HFF-Myc (cell line): Measurements from ENCODE around the gene CTCFL.

Experiments
- DNase-seq: peaks from one replicate; pipeline ENCODE4 v3.0.0-alpha.2; 2011; ENCODE audit warnings: low read depth; ENCODE audit errors: extremely low read depth
- H3K4me3 ChIP-seq: replicated peaks from 2 replicates; pipeline ENCODE4 v1.5.1; 2011; ENCODE audit warnings: low read depth, mild to moderate bottlenecking, control low read depth, low read length
- CTCF ChIP-seq: IDR thresholded peaks from 2 replicates; pipeline ENCODE4 v1.5.1; 2012; ENCODE audit warnings: mild to moderate bottlenecking, low read depth, low read length, control low read depth; ENCODE audit errors: missing control alignments

CTCFL gene

GRCh38 chr20:57459897-57460296, 65.0 kb downstream of the CTCFL start:
- no peak for TF ChIP-seq CTCF

GRCh38 chr20:57459278-57459677, 65.7 kb downstream of the CTCFL start:
- no peak for DNase-seq
- H3K4me3 ChIP-seq: no peak overlapping the region
- no peak for TF ChIP-seq CTCF

More at GRCh38 chr20:57459897-57460296, 65.0 kb downstream of the CTCFL start:
- DNase-seq: no peak
- no peak overlapping the region for H3K4me3 ChIP-seq

GRCh38 chr20:57458400-57459160, 66.4 kb downstream of the CTCFL start:
- TF ChIP-seq CTCF: no peak
- no peak for DNase-seq
- no peak overlapping the region for H3K4me3 ChIP-seq

GRCh38 chr20:57457243-57458095, 67.5 kb downstream of the CTCFL start:
- no peak overlapping the region for H3K4me3 ChIP-seq
- no peak for TF ChIP-seq CTCF
- DNase-seq: no peak

- DNase-seq: no peak
- H3K4me3 ChIP-seq: no peak overlapping the region
- TF ChIP-seq CTCF: no peak
Observed at GRCh38 chr20:57456116-57456515, 68.8 kb downstream of the CTCFL start.

- no peak for TF ChIP-seq CTCF
- H3K4me3 ChIP-seq: no peak overlapping the region
- no peak for DNase-seq
Observed at GRCh38 chr20:57455386-57455785, 69.6 kb downstream of the CTCFL start.
